ENCODE results near the gene AGO4. TPM values are rescaled to one million over a fixed set of nuclear protein-coding genes. Genes with fewer than 3 reads are reported as not detected.
A peak's percentile ranks its signal among the peaks of the same experiment; 100 is the strongest.

The AGO4 gene
- total RNA-seq = 10 to 100 TPM in 1 of 2 donors, 1 to 10 TPM in 1; 6.9 to 11.9 TPM

DNA sequence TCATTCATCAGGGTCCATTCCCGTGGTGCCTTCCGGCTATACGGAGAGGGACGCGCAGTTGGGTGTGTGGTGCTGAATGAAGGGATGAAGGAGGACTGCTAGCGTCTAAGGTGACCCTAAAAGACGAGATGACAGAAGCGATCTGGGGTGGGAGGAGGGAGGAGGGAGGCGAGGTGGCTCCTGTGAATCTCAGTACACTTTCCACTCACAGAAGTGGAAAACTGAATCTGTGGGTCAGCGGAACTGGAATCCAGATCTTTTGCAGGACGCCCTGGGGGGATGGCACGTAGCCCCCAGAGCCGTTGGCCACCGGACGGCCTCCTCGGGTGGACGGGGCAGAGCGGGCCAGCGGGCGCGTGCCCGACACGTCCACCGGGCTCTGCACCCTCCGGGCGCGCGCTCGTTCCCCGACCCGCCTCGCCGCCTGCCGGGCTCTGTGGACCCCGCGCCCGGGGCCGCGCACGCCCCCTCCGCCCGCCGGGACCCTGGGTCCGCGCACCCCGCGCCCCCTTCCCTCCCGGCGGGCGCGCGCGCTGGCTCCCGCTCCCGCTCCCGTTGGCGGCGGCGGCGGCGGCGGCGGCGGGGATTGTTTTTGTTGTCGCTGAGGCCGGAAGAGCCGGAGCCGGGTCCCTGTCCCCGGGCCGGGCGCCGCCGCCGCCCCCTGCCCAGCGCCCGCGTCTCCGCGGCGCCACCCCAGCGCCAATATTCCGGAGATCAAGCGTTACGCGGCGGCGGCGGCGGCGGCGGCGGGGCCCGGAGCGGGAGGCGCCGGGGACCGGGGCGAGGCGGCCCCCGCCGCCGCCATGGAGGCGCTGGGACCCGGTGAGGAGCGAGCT lies at the start of gene AGO4:
Gene AGO4 (plus strand): TSS at position 403 of the 836 bp plus-strand sequence. CDS start 401 bp downstream, at position 804.
- peak within 1 kb of the TSS; percentile 57 to 76 for H3K4me3 ChIP-seq
- H3K36me3 ChIP-seq (replicated peaks in 1 of 2; ENCODE audit: insufficient read depth in 1 of 2, low read depth in 2 of 2) = no peaks in the 10 kb centered on the region
- peaks cover 20% of the 10 kb centered on the region for H3K4me1 ChIP-seq
- no peaks in the 10 kb centered on the region for H3K27me3 ChIP-seq
- peak in 2 of 3 donors; percentile 20 to 33 for TF ChIP-seq POLR2A (IDR thresholded peaks at IDR 0.05)
- TF ChIP-seq, protein P1, sequence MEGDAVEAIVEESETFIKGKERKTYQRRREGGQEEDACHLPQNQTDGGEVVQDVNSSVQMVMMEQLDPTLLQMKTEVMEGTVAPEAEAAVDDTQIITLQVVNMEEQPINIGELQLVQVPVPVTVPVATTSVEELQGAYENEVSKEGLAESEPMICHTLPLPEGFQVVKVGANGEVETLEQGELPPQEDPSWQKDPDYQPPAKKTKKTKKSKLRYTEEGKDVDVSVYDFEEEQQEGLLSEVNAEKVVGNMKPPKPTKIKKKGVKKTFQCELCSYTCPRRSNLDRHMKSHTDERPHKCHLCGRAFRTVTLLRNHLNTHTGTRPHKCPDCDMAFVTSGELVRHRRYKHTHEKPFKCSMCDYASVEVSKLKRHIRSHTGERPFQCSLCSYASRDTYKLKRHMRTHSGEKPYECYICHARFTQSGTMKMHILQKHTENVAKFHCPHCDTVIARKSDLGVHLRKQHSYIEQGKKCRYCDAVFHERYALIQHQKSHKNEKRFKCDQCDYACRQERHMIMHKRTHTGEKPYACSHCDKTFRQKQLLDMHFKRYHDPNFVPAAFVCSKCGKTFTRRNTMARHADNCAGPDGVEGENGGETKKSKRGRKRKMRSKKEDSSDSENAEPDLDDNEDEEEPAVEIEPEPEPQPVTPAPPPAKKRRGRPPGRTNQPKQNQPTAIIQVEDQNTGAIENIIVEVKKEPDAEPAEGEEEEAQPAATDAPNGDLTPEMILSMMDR (IDR thresholded peaks at IDR 0.05) = peak in 2 of 7 experiments; percentile 16 to 30
- H3K27ac ChIP-seq = peak within 1 kb of the TSS; percentile 54 to 85 (median 80)
- WGBS, 2 donors = 1 to 3% methylated on average over 9 to 42 of the region's 105 CpGs
- DNase-seq (peak; percentile 42 to 70 (median 56)), ATAC-seq (peak; percentile 76)
- intact Hi-C loops (cut with DNase I) = no loop called here
- no peaks in the 10 kb centered on the region for H3K9me3 ChIP-seq

DNA sequence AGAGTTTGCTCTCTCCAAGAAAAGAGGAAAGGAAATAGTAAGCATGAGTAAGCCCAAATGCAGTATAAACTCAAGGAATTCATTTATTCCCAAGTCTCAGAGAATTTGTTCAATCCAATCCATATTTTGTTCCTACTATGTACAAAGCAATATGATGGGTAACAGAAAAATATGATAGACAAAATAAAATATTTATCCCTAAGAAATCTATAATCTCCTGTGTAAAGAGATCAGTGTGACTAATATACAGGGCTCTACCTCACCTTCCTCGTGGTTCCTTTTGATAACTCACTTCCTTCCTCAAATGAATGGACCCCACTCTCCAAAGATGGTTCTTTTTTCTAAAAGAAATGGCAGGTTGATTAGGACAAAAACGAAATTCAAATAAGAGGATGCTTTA lies 45.7 kb upstream of the AGO4 start:
- Histone ChIP-seq H3K4me3 (no peak overlapping the region), H3K4me1 (no peaks in the 10 kb centered on the region), H3K27me3 (no peaks in the 10 kb centered on the region), H3K36me3 (replicated peaks in 1 of 2; ENCODE audit: insufficient read depth in 1 of 2, low read depth in 2 of 2) (no peaks in the 10 kb centered on the region), H3K9me3 (no peaks in the 10 kb centered on the region), H3K27ac (no peak overlapping the region)
- DNase-seq (no peak), ATAC-seq (no peak)
- intact Hi-C loops (cut with DNase I) = no loop called here
- 45 to 57% methylated on average over 2 of the region's 2 CpGs for whole genome bisulfite sequencing, 2 donors
- no peak for TF ChIP-seq POLR2A (IDR thresholded peaks at IDR 0.05)
- TF ChIP-seq, protein P1 (IDR thresholded peaks at IDR 0.05) = no peak

DNA sequence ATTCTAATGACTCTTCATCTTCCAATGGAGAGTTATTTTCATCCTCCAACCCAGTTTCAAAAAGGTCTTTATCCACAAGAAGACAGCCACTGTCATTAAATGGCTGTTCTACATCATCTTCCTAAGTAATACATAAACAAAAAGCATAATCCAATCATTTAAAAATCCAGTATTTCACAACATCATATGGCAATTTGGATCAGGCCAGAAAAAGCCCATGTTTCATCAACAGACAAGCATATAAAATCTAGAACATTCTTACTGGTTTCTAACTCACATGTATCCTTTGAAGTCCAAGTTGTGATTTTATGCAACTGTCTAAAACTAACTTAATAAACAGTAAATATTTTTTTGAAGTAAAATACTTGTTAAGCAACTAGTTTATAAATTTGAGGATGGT lies 44.6 kb upstream of the AGO4 start:
- H3K27me3 ChIP-seq = no peaks in the 10 kb centered on the region
- no peak overlapping the region for H3K27ac ChIP-seq
- ATAC-seq (no peak), DNase-seq (no peak)
- no peaks in the 10 kb centered on the region for H3K4me1 ChIP-seq
- H3K36me3 ChIP-seq (replicated peaks in 1 of 2; ENCODE audit: insufficient read depth in 1 of 2, low read depth in 2 of 2) = no peaks in the 10 kb centered on the region
- no peak overlapping the region for H3K4me3 ChIP-seq
- no peaks in the 10 kb centered on the region for H3K9me3 ChIP-seq
- intact Hi-C loops (cut with DNase I) = no loop called here
- no peak for TF ChIP-seq POLR2A (IDR thresholded peaks at IDR 0.05)
- TF ChIP-seq, protein P1 (IDR thresholded peaks at IDR 0.05) = no peak

DNA sequence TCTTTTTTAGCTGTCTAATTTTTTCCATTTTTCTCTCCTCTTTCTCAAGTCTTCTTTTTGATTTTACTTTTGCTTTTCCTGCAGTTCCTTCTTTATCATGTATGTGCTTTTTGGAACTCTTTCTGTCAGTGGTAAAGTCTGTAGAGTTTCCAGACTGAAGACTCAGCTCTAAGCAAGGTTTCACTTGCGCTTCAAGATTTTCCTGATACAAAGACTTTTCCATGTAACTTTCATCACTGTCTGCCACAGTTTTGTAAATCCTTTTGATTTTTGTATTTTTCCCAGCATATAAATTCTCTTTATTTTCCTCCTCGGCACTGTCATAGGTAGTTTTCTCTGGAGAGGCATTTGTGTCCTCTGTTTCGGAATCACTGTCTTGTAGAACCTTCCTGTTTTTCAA lies 43.5 kb upstream of the AGO4 start:
- TF ChIP-seq POLR2A (IDR thresholded peaks at IDR 0.05) = no peak
- TF ChIP-seq, protein P1 (IDR thresholded peaks at IDR 0.05) = no peak
- H3K4me3 ChIP-seq = no peak overlapping the region
- H3K9me3 ChIP-seq = no peaks in the 10 kb centered on the region
- no peak overlapping the region for H3K27ac ChIP-seq
- DNase-seq (no peak), ATAC-seq (no peak)
- intact Hi-C loops (cut with DNase I) = no loop called here
- peaks cover 4% of the 10 kb centered on the region for H3K4me1 ChIP-seq
- no peaks in the 10 kb centered on the region for H3K27me3 ChIP-seq
- WGBS, 2 donors = 88% methylated on average over 3 of the region's 3 CpGs
- no peaks in the 10 kb centered on the region for H3K36me3 ChIP-seq (replicated peaks in 1 of 2; ENCODE audit: insufficient read depth in 1 of 2, low read depth in 2 of 2)
